K562 (cell line): ENCODE results near the gene NR1D2. TPM values are rescaled to one million over a fixed set of nuclear protein-coding genes. Genes with fewer than 3 reads are reported as not detected.
A peak's percentile ranks its signal among the peaks of the same experiment; 100 is the strongest.

Experiments
- ATAC-seq: fragments of 200-7000 bp; cut with Tn5 transposase; 3 replicates; pipeline ENCODE4 v1.9.1; 2020; ENCODE audit warnings: moderate library complexity
- BruUV-seq: library from RNA; stranded (reverse); fragments of 400-500 nt; replicated peaks from 2 replicates; lab custom pipeline; 2021; lab: Mats Ljungman, UMichigan
- CTCF ChIA-PET: fragments of 300-600 bp; formaldehyde crosslinking; extraction: SDS; loops from one replicate; lab custom pipeline; 2021; ENCODE audit warnings: low intra/inter-chr PET ratio; lab: Yijun Ruan, JAX
- POLR2A ChIA-PET: fragments of 300-600, 350-650 bp; sonication (Branson Sonifier 250); formaldehyde crosslinking; extraction: SDS; loops from one replicate; lab custom pipeline; 2021; ENCODE audit warnings: antibody characterized with exemption, inconsistent platforms; lab: Yijun Ruan, JAX
- DNase-seq, 4 experiments: peaks; one replicate each; pipeline versions ENCODE4 v3.0.0 to v3.0.0-alpha.2; 2011 to 2018; ENCODE audit warnings: low spot score in 3 of 4, mixed read lengths in 3 of 4; ENCODE audit errors: extremely low read depth in 1 of 4
- FAIRE-seq: peaks from 2 replicates; lab custom pipeline; 2011; peaks lifted over from hg19 to GRCh38; lab: Jason Lieb, UNC
- H2AFZ ChIP-seq: 2 replicates; pipeline ENCODE4 v1.6.0; 2011; ENCODE audit warnings: low read depth, low read length, control low read depth, inconsistent platforms
- H3K27ac ChIP-seq: fragments of 200-600 bp; 3 replicates; pipeline ENCODE4 v1.8.0; 2011; ENCODE audit warnings: low read depth, mild to moderate bottlenecking, control low read depth, inconsistent platforms, low read length, moderate library complexity, mixed read lengths; ENCODE audit errors: extremely low read depth
- H3K27me3 ChIP-seq, 2 experiments: fragments of 300-600 bp in 1 of 2; 2 replicates in 1 of 2; 3 replicates in 1 of 2; pipeline versions ENCODE4 v1.6.0 to v1.8.0; 2011; ENCODE audit warnings: inconsistent platforms in 2 of 2, low read length in 2 of 2, mild to moderate bottlenecking in 1 of 2, mixed read lengths in 1 of 2, moderate library complexity in 1 of 2; ENCODE audit not compliant: control insufficient read depth in 2 of 2, insufficient read depth in 2 of 2
- H3K36me3 ChIP-seq: fragments of 300-600 bp; 3 replicates; pipeline ENCODE4 v1.8.0; 2011; ENCODE audit warnings: mild to moderate bottlenecking, low read length, inconsistent platforms; ENCODE audit not compliant: control insufficient read depth, insufficient read depth
- H3K4me1 ChIP-seq, 2 experiments: fragments of 200-600 bp in 1 of 2; replicated peaks in 1 of 2; 2 replicates in 1 of 2; 3 replicates in 1 of 2; pipeline versions ENCODE4 v1.5.1 to v1.8.0; 2011; ENCODE audit warnings: inconsistent platforms in 2 of 2, low read length in 2 of 2, mild to moderate bottlenecking in 1 of 2, mixed read lengths in 1 of 2, moderate library complexity in 1 of 2; ENCODE audit not compliant: control insufficient read depth in 2 of 2, insufficient read depth in 2 of 2
- H3K4me2 ChIP-seq: 2 replicates; pipeline ENCODE4 v1.6.1; 2011; ENCODE audit warnings: low read length, control low read depth, inconsistent platforms, mixed read lengths; ENCODE audit not compliant: insufficient read depth
- H3K4me3 ChIP-seq: fragments of 200-600 bp; sonication (generic), shearing (Covaris generic); 2 replicates; pipeline ENCODE4 v1.5.1; 2016; ENCODE audit warnings: control low read depth, inconsistent platforms
- H3K79me2 ChIP-seq: fragments of 200-600 bp; 3 replicates; pipeline ENCODE4 v1.8.0; 2011; ENCODE audit warnings: low read length, inconsistent platforms; ENCODE audit not compliant: control insufficient read depth, insufficient read depth
- H3K9ac ChIP-seq, 2 experiments: 2 replicates each; pipeline versions ENCODE4 v1.6.0 to v1.6.1; 2011; ENCODE audit warnings: low read depth in 2 of 2, low read length in 2 of 2, control low read depth in 1 of 2, inconsistent platforms in 1 of 2, mild to moderate bottlenecking in 1 of 2, mixed read lengths in 1 of 2; ENCODE audit not compliant: insufficient read depth in 1 of 2
- H3K9me1 ChIP-seq: one replicate; pipeline ENCODE4 v1.6.0; 2011; ENCODE audit warnings: inconsistent platforms, mild to moderate bottlenecking, low read length, moderate library complexity; ENCODE audit not compliant: control insufficient read depth, insufficient read depth
- H3K9me3 ChIP-seq: replicated peaks from 2 replicates; pipeline ENCODE4 v1.5.1; 2011; ENCODE audit warnings: low read depth, low read length, inconsistent platforms; ENCODE audit not compliant: control insufficient read depth, insufficient read depth
- H4K20me1 ChIP-seq: replicated peaks from 2 replicates; pipeline ENCODE4 v1.6.1; 2011; ENCODE audit warnings: low read length, inconsistent platforms, mixed read lengths; ENCODE audit not compliant: control insufficient read depth, insufficient read depth
- CREB1 ChIP-seq, 2 experiments: sonication (generic) in 1 of 2; formaldehyde crosslinking in 1 of 2; IDR thresholded peaks; 2 replicates each; pipeline versions ENCODE4 v1.6.1 to v1.8.0; 2012 to 2022; ENCODE audit warnings: inconsistent platforms in 1 of 2, mild to moderate bottlenecking in 1 of 2, missing genetic modification reagents in 1 of 2, moderate library complexity in 1 of 2
- E2F3 ChIP-seq: fragments of 250-450 bp; sonication (Bioruptor Pico); IDR thresholded peaks from 2 replicates; pipeline ENCODE4 v1.4.0; 2020; ENCODE audit warnings: mild to moderate bottlenecking
- FUS ChIP-seq: fragments of 200-400 bp; formaldehyde crosslinking; optimal IDR thresholded peaks from 2 replicates; pipeline ENCODE3; 2017; ENCODE audit warnings: low read depth, low read length
- KAT8 ChIP-seq: fragments of 450-650 bp; IDR thresholded peaks from 2 replicates; pipeline ENCODE4 v1.6.1; 2016; ENCODE audit warnings: low read depth, mild to moderate bottlenecking
- KDM5B ChIP-seq: fragments of 200-600 bp; sonication (generic); IDR thresholded peaks from 2 replicates; pipeline ENCODE4 v1.6.1; 2012; ENCODE audit warnings: low read depth, mild to moderate bottlenecking, moderate library complexity, low read length, control low read depth, inconsistent platforms; ENCODE audit not compliant: insufficient replicate concordance
- MAFK ChIP-seq: IDR thresholded peaks from 2 replicates; pipeline ENCODE4 v1.6.1; 2011; ENCODE audit warnings: low read length, improper control_type of control experiment
- MTF1 ChIP-seq: fragments of 250-450 bp; sonication (Bioruptor Pico); IDR thresholded peaks from 2 replicates; pipeline ENCODE4 v1.9.0; 2021; ENCODE audit warnings: moderate library complexity, mild to moderate bottlenecking, inconsistent platforms, borderline replicate concordance
- RFX5 ChIP-seq: IDR thresholded peaks from 2 replicates; pipeline ENCODE4 v1.6.1; 2011; ENCODE audit warnings: low read depth, mild to moderate bottlenecking, improper control_type of control experiment, low read length
- SMARCA4 ChIP-seq: fragments of 450-650 bp; IDR thresholded peaks from 2 replicates; pipeline ENCODE4 v1.6.1; 2016
- THRAP3 ChIP-seq: fragments of 450-650 bp; IDR thresholded peaks from 2 replicates; pipeline ENCODE4 v1.6.1; 2016; ENCODE audit warnings: mild to moderate bottlenecking, inconsistent platforms, borderline replicate concordance
- ZBTB1 ChIP-seq: sonication (generic); formaldehyde crosslinking; IDR thresholded peaks from 2 replicates; pipeline ENCODE4 v1.8.1; 2023; ENCODE audit warnings: missing genetic modification reagents, low read depth, mild to moderate bottlenecking, borderline replicate concordance
- ZBTB8A ChIP-seq: fragments of 450-650 bp; IDR thresholded peaks from 2 replicates; pipeline ENCODE4 v1.6.1; 2018; ENCODE audit warnings: mild to moderate bottlenecking, moderate library complexity; ENCODE audit not compliant: partially characterized antibody
- WGBS: fragments of 100-300 bp; shearing (Covaris generic); methylation state at CpG from one replicate; pipeline ENCODE4 v1.1.6; 2016; ENCODE audit warnings: low coverage, mixed read lengths; ENCODE audit not compliant: insufficient coverage; ENCODE audit errors: missing lambda C conversion rate; 5-methylcytosine and 5-hydroxymethylcytosine counted together
- in situ Hi-C: fragments of 300-500 bp; cut with MboI; formaldehyde crosslinking; loops from 4 replicates; pipeline ENCODE4 v1.15.0; 2018; ENCODE audit warnings: inconsistent platforms, mixed read lengths
- intact Hi-C: fragments of 100-400 bp; cut with micrococcal nuclease; formaldehyde crosslinking; loops from 2 replicates; pipeline ENCODE4 v1.14.2; 2022
- polyA plus RNA-seq, 8 experiments: library from polyadenylated mRNA; depleted of rRNA in 4 of 8; stranded (reverse) in 5 of 8; unstranded in 3 of 8; fragments of >200 nt; fragmentation: Nextera tagmentation in 2 of 8; fragmentation: Illumina TruSeq in 1 of 8; extraction: Ambion mirVana in 2 of 8; extraction: Trizol in 1 of 8; gene quantifications; 2 replicates each; pipeline versions ENCODE4 v1.2.1 to v1.2.3, GENCODE V29; 2011 to 2014; ENCODE audit warnings: inconsistent platforms in 1 of 8, missing spikeins in 1 of 8
- total RNA-seq, 7 experiments: library from RNA; depleted of rRNA in 6 of 7; stranded (reverse); fragments of >200 nt in 6 of 7; fragmentation: Illumina TruSeq in 2 of 7; extraction: Trizol in 2 of 7; gene quantifications; 2 replicates each; pipeline versions ENCODE4 v1.2.1 to v1.2.3, GENCODE V29; 2011 to 2021; ENCODE audit warnings: low replicate concordance in 1 of 7
- TF ChIP-seq, protein P1 (sequence below): fragments of 250-450 bp; sonication (Bioruptor Pico); IDR thresholded peaks from 2 replicates; pipeline ENCODE4 v1.4.0; 2020; ENCODE audit warnings: borderline replicate concordance
- TF ChIP-seq, protein P2 (sequence below), 3 experiments: fragments of 200-800 bp in 1 of 3; sonication (Bioruptor generic) in 1 of 3; sonication (generic) in 1 of 3; formaldehyde crosslinking in 1 of 3; IDR thresholded peaks; 2 replicates each; pipeline versions ENCODE4 v1.6.1 to v1.8.0; 2016 to 2022; ENCODE audit warnings: mild to moderate bottlenecking in 2 of 3, missing compliant biosample characterization in 2 of 3, missing genetic modification characterization in 2 of 3, missing genetic modification reagents in 1 of 3
- TF ChIP-seq, protein P3 (sequence below): fragments of 250-450 bp; sonication (Bioruptor Pico); IDR thresholded peaks from 2 replicates; pipeline ENCODE4 v1.5.1; 2021; ENCODE audit warnings: mild to moderate bottlenecking

NR1D2 gene
- total and polyA plus RNA-seq, 9 of the 15 experiments (the other 6 are each of a cell fraction or from before 2014, with no cell fraction given) = 1.2 to 5.5 (median 2.9) TPM

DNA sequence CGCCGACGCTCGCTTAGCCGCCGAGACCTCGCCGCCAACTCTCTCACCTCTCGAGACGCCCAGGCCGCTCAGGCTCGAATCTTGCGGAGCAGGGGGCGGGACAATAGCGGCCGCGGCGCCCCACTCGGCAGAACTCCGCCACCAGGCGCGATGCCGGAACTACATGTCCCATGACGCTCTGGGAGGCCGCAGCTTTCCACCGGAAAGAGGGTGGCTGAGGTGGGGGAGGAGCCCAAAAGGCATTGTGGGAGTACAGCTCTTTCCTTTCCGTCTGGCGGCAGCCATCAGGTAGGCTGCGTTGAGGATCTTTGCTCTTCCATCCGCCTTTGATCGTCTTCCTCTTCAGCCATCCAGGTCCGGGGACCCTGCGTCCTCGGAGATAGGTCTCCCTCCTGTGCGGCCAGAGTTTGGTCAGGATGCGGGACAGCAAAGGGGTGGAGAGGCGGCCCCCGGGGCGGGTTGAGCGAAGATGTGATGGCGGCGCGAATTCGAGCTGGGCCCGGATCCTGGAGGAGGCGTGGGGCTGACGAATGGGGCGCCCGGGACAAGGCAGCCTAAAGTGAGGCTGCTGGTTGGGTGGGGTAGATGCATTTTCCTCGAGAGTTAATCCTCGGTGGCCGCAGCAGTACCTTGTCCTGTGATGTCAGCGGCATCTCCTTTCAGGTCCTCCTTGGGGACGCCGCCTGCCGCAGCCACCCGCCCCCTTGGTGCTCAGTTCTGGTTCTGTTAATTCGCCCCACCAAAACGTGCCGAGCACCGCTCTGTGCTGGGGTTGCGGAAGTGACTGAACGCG lies 28.0 kb upstream of the NR1D2 start, which contains the start of the genes NKIRAS1 and RPL15:
NKIRAS1 (minus strand) TSS at position 105 of the 793 bp plus-strand sequence. CDS start 6,086 bp downstream, outside the sequence.
RPL15 (plus strand) TSS at position 247 of the 793 bp plus-strand sequence. CDS start 728 bp downstream, outside the sequence.
- Histone ChIP-seq H4K20me1 (peaks cover 22% of the 10 kb centered on the region), H3K4me2 (peak within 1 kb of the TSS; percentile 91), H3K79me2 (peaks cover 60% of the 10 kb centered on the region), H3K9me3 (no peaks in the 10 kb centered on the region), H3K9ac (peak within 1 kb of the TSS; percentile 97 to 99), H3K9me1 (no peaks in the 10 kb centered on the region), H3K36me3 (peaks cover 43% of the 10 kb centered on the region), H3K4me1 (peaks cover 6 to 19% of the 10 kb centered on the region in 2 experiments), H3K27me3 (no peaks in the 10 kb centered on the region), H3K27ac (peak within 1 kb of the TSS; percentile 91), H3K4me3 (peak within 1 kb of the TSS; percentile 73), H2AFZ (peak within 1 kb of the TSS; percentile 96)
- DNase-seq = peak; percentile 94 to 99 (median 96)
- ChIA-PET CTCF (no interaction called here), POLR2A (interaction anchor here (0.6 to 7.1 kb wide), 54 partner anchors 11 to 1871 kb away, joined by 3 to 165 read pairs (median 4); no protein-coding TSS in a partner anchor)
- in situ Hi-C loops = no loop called here
- peak; percentile 93 for ATAC-seq
- FAIRE-seq = peak; percentile 89
- intact Hi-C loops = loop anchor here (1.0 to 10.0 kb wide), 3 partner anchors 28 to 578 kb away; partner anchors contain the start of genes NR1D2 and THRB
- under 1% methylated on average over 64 of the region's 64 CpGs for WGBS
- TSS peak; percentile 39 for BruUV-seq
- TF ChIP-seq KDM5B (peak; percentile 100), E2F3 (CRISPR knock-in tag) (no peak), MTF1 (CRISPR knock-in tag) (no peak), SMARCA4 (no peak), ZBTB8A (no peak), CREB1 (IDR thresholded peaks at IDR 0.05) (peak; percentile 66), CREB1 (CRISPR knock-in tag; IDR thresholded peaks at IDR 0.05) (peak; percentile 89), FUS (no peak), RFX5 (0 out of 2 replicates have a peak, but pooled peaks have one; percentile 35), ZBTB1 (CRISPR knock-in tag) (peak; percentile 90; the same call in 1 of the 2 replicates), MAFK (peak; percentile 29; the same call in 1 of the 2 replicates), THRAP3 (peak; percentile 67), KAT8 (0 out of 2 replicates have a peak, but pooled peaks have one; percentile 64)
- TF ChIP-seq, protein P1, sequence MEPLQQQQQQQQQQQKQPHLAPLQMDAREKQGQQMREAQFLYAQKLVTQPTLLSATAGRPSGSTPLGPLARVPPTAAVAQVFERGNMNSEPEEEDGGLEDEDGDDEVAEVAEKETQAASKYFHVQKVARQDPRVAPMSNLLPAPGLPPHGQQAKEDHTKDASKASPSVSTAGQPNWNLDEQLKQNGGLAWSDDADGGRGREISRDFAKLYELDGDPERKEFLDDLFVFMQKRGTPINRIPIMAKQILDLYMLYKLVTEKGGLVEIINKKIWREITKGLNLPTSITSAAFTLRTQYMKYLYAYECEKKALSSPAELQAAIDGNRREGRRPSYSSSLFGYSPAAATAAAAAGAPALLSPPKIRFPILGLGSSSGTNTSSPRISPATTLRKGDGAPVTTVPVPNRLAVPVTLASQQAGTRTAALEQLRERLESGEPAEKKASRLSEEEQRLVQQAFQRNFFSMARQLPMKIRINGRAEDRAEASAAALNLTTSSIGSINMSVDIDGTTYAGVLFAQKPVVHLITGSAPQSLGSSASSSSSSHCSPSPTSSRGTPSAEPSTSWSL (CRISPR knock-in tag) = no peak
- TF ChIP-seq, protein P2, sequence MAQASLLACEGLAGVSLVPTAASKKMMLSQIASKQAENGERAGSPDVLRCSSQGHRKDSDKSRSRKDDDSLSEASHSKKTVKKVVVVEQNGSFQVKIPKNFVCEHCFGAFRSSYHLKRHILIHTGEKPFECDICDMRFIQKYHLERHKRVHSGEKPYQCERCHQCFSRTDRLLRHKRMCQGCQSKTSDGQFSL (CRISPR knock-in tag; IDR thresholded peaks at IDR 0.05) = peak; percentile 83
- TF ChIP-seq, protein P2 (tag; IDR thresholded peaks at IDR 0.05) = peak in 1 of 2 experiments; percentile 43; a peak in 1 of 4 replicates
- TF ChIP-seq, protein P3, sequence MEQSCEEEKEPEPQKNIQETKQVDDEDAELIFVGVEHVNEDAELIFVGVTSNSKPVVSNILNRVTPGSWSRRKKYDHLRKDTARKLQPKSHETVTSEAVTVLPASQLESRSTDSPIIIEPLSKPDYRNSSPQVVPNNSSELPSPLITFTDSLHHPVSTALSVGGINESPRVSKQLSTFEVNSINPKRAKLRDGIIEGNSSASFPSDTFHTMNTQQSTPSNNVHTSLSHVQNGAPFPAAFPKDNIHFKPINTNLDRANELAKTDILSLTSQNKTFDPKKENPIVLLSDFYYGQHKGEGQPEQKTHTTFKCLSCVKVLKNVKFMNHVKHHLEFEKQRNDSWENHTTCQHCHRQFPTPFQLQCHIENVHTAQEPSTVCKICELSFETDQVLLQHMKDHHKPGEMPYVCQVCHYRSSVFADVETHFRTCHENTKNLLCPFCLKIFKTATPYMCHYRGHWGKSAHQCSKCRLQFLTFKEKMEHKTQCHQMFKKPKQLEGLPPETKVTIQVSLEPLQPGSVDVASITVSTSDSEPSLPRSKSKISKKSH (CRISPR knock-in tag) = no peak
